Measurements from ENCODE around the gene LRSAM1.
A peak's percentile ranks its signal among the peaks of the same experiment; 100 is the strongest.

The LRSAM1 gene

GRCh38 chr9:127518091-127518856 lies 67.0 kb downstream of the LRSAM1 start:
- DNase-seq (ENCODE audit: low read depth): no peak

GRCh38 chr9:127519301-127520166 lies 68.2 kb downstream of the LRSAM1 start:
- DNase-seq (ENCODE audit: low read depth): peak; percentile 99

GRCh38 chr9:127520941-127521918 lies 69.9 kb downstream of the LRSAM1 start:
- DNase-seq (ENCODE audit: low read depth): peak; percentile 76

GRCh38 chr9:127521919-127522304 lies 70.6 kb downstream of the LRSAM1 start:
- no peak for DNase-seq (ENCODE audit: low read depth)

DNA sequence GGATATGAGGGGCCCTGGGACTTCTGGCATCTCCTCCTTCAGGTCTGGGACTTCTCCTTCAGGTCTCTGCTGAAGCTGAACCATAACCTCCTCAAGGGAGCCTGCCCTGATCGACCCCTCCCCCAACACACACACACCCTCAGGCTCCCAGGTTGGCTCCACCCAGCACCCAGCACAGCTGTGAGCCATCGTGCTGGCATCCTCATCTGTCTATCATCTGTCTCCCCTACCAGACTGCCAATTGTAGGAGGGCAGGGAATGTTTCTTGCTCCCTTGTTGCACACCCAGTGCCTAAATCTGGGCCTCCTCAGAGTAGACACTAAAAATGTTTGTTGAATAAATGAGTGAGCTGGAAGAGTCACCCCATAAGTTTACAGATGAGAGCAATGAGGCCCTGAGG lies 71.4 kb downstream of the LRSAM1 start:
- no peak for DNase-seq (ENCODE audit: low read depth)

DNA sequence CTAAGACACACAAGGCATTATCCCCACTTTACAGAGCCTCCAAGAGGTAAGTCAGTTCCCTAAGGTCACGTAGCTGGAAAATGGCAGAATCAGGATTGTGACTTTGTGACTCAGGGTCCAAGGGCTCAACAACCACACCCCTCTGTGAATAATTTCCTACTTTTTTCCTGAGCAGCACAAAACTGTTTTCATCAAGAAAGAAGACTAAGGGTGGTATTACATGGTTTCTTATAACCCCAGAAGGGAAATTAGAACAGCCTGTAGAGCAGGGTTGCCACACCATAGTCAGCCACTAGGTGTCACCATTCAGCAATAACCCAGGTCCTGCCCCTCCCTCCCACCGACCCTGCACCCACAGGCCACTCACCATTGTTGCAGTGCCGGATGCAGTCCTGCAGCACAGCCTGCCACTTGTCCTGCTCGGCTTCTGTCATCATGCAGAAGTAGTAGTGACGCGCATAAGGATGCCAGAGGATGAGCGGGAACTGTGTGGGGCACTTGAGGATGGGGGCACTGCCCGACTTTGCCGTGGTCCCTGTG lies 72.1 kb downstream of the LRSAM1 start:
- DNase-seq (ENCODE audit: low read depth): peak; percentile 51

DNA sequence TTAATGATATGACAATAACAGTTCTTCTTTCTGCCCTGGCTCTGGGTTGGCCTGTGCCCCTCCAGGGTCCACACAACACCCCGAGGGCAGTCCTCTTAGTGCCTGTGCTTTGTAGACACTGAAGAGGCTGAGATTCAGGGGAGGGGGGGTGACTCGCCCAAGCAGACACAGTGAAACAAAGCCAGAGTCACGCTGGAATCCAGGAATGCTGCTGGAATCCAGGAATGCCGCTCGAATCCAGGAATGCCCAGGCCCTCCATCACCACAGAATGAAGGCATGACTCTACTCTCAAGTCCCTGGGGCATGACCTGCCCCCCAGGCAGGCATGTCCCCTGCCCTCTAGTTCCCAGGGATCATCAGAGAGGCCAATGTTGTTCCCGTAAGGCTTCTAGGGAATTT lies 73.1 kb downstream of the LRSAM1 start:
- DNase-seq (ENCODE audit: low read depth): no peak

DNA sequence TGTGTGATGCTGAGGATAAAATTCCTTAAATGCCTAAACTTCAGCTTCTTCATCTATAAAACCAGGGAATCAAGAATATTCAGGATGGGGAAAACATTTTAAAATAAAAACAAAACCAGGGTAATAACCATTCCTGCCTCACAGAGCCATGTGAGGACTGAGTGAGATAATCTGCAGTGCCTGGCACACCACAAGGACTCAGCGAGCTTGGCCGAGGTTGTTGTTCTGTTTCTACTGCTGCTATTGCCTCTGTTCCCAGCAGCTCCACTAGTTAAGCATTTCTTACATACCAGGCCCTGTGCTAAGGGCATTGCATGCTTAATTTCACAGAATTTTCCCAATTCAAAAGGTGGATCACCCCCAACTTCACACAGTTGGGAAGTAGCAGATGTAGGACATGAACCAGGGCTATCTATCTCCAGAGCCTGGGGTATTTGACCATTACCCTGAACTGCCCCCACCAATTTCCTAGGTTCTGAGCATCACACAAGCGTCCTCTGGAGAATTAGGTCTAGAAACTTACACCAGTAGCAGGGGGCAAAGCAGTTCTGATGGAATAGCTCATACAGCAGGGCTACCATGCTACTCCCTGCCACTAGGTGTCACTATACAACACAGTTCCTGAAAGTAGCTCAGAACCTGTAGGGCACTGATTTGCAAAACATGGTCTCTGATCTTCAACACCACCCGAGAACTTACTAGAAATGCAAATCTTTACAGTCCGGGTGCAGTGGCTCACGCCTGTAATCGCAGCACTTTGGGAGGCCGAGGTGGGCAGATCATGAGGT lies 74.3 kb downstream of the LRSAM1 start:
- peak; percentile 63 for DNase-seq (ENCODE audit: low read depth)

DNA sequence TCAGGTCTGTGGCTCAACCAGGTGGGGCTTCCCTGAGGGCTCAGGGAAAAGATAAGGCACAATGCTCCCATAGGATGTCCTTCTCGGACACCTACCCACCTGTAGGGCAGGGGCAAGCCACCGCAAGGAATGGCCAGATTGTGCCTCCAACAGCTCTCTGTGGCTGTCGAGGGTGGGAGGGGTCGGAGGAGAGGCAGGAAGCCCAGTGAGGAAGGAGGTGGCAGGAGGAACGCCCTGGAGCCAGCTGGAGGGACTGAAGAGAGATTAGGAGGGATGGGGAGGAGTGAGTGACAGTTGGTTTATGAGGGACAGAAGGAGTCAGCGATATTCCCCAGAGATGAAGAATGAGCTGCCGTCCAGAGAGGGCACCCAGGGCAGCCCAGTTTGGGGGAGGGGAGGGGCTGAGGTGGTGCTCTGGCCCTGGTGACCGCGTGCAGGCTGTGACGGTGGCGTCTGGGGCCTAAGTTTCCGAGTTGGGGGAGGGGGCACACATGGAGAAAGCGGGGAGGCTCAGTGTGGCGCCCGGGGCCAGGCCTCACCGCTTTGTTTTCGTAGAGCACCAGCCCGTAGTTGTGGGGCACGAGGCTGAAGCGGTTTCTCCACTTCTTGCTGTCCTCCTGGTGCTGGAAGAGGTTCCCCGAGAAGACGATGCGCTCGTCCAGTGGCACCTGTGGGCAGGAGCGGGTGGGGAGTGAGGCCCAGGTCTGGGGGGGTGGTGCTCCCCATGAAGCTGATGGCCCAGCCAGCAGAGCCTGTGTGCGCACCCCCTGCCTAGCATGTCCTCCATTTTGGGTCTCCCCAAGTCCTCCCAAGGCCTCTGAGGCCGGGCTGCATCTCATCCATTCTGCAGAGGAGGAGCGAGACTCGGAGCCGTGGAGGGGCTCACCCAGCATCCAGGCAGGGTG lies 75.6 kb downstream of the LRSAM1 start:
- no peak for DNase-seq (ENCODE audit: low read depth)

DNA sequence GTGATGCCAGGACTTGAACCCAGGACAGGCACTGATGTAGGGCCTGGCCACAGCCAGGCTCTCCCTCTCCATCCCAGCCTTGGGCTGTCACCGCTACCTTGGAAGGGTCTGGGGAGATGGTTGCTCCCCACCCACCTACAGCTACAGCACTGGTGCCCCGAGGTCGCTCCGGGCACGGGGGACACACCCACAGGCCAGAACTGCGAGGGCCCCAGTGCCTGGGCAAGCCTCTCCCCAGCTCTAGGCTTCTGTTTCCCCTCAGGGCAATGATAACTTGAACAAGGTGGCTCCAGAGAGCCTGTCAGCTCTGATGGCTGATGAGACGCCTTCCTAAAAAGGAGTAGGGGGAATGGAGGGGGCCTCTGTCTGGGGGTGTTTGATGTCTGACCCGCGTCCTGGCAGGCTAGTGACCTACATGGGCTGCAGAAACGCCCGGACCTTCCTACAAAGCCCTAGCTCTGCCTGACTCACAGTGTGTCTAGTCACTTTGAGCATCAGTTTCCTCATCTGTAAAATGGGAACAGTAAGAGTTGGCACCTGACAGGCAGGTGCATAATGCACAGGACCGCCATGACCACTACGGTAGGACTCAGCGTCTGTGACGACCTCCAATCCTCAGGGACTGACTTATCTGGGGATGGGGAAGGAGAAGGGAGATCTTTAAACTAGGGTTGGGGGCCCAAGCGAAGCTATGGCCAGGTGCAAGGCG lies 76.4 kb downstream of the LRSAM1 start:
- DNase-seq (ENCODE audit: low read depth): no peak

- no peak for DNase-seq (ENCODE audit: low read depth)
These were observed 77.3 kb downstream of the LRSAM1 start for GRCh38 chr9:127528422-127529251.

- no peak for DNase-seq (ENCODE audit: low read depth)
These were observed 78.4 kb downstream of the LRSAM1 start for GRCh38 chr9:127529671-127530070.

DNA sequence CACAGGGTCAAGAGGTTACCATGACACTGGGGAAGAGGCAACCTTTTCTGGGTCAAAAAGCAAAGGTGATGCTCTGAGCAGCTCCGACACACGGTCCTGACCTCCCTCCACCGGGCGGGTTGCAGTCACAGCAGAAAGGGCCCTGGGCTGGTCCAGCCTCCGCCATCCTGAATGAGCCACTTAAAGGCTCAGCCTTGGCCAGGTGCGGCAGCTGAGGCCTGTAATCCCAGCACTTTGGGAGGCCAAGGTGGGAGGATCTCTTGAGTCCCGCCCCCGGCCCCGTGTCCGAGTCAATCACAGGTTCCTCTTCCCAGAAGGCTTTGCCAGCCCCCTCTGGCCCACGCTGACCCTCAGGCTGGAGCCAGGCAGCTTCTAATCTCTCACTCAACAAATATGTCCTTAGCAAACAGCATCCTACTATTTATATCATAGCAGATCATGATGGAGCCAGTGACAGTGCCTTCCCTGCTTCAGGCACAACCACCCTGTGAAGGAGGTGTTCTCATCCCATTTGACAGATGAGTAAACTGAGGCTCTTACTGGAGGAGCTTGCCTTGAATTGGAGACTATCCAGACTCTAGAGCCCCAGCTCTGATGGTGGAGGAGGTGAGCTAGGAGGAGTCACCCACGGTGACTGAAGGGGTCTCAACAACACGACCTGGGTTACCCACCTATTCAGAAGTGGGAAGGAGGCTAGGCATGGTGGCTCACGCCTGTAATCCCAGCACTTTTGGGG lies 79.1 kb downstream of the LRSAM1 start:
- DNase-seq (ENCODE audit: low read depth): no peak

DNA sequence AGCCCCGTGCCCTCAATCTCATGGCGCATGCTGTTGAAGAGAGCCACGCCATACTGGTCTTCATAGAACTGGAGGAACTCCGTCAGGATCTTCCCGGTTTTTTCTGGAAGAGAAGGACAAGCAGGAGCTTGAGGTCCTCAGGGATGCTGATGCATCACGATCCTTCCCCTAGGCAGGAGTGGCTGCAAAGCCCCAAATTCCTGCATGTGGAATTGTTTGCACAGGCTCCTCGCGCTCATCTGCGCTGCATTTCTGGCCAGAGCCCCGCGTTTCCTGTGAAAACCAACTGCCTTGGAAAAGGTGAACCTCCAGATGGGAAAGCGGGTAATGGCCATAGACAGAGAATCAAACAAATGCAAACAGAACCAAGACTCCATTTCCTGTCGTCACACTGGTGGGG lies 80.4 kb downstream of the LRSAM1 start:
- DNase-seq (ENCODE audit: low read depth): no peak

GRCh38 chr9:127534250-127534906 lies 83.1 kb downstream of the LRSAM1 start:
- no peak for DNase-seq (ENCODE audit: low read depth)

GRCh38 chr9:127534931-127535330 lies 83.6 kb downstream of the LRSAM1 start:
- DNase-seq (ENCODE audit: low read depth): no peak

GRCh38 chr9:127535396-127535795 lies 84.1 kb downstream of the LRSAM1 start:
- no peak for DNase-seq (ENCODE audit: low read depth)

All from iris pigment epithelial cell (primary cell).